HAP-1 (cell line): ENCODE measurements around the gene ABAT.
"Not testable (repeated sequence)": the region's sequence is repeated elsewhere in the genome, so short reads cannot be mapped to it uniquely, and the experiment has no call there.

Experiments
- DNase-seq, 2 experiments: peaks; one replicate each; pipeline ENCODE4 v3.0.0-alpha.2; 2016 to 2020; ENCODE audit warnings: low spot score in 2 of 2
- H3K27me3 ChIP-seq: fragments of 250-450 bp; sonication (Bioruptor Pico); 2 replicates; pipeline ENCODE4 v1.5.1; 2020; ENCODE audit warnings: low read depth, mild to moderate bottlenecking, moderate library complexity
- H3K36me3 ChIP-seq: fragments of 250-450 bp; sonication (Bioruptor Pico); replicated peaks from 2 replicates; pipeline ENCODE4 v1.5.1; 2020; ENCODE audit warnings: mild to moderate bottlenecking
- H3K4me1 ChIP-seq: fragments of 250-450 bp; sonication (Bioruptor Pico); 2 replicates; pipeline ENCODE4 v1.5.1; 2020; ENCODE audit warnings: mild to moderate bottlenecking
- H3K4me3 ChIP-seq: fragments of 250-450 bp; sonication (Bioruptor Pico); 2 replicates; pipeline ENCODE4 v1.5.1; 2020; ENCODE audit warnings: mild to moderate bottlenecking, moderate library complexity
- H3K9me3 ChIP-seq: fragments of 250-450 bp; sonication (Bioruptor Pico); 2 replicates; pipeline ENCODE4 v1.5.1; 2020; ENCODE audit warnings: mild to moderate bottlenecking, moderate library complexity
- in situ Hi-C: fragments of 300-500 bp; cut with MboI; formaldehyde crosslinking; loops from 3 replicates; pipeline ENCODE4 v1.14.3; 2020; ENCODE audit warnings: low sequenced_read_pairs, inconsistent platforms, mixed read lengths

Gene ABAT

GRCh38 chr16:8644211-8645140 lies 29.9 kb upstream of the ABAT start:
- in situ Hi-C loops: no loop called here
- no peak for DNase-seq
- Histone ChIP-seq H3K27me3 (no peaks in the 10 kb centered on the region), H3K36me3 (peaks cover 68% of the 10 kb centered on the region), H3K4me3 (no peak overlapping the region), H3K9me3 (no peaks in the 10 kb centered on the region), H3K4me1 (no peaks in the 10 kb centered on the region)

- peaks cover 64% of the 10 kb centered on the region for H3K36me3 ChIP-seq
- in situ Hi-C loops: no loop called here
Observed at GRCh38 chr16:8645141-8645521, 29.3 kb upstream of the ABAT start.

GRCh38 chr16:8645831-8646230 lies 28.6 kb upstream of the ABAT start:
- no peaks in the 10 kb centered on the region for H3K9me3 ChIP-seq
- no peaks in the 10 kb centered on the region for H3K27me3 ChIP-seq
- DNase-seq: no peak
- no peak overlapping the region for H3K4me3 ChIP-seq
- H3K4me1 ChIP-seq: no peaks in the 10 kb centered on the region
- in situ Hi-C loops: no loop called here
- peaks cover 62% of the 10 kb centered on the region for H3K36me3 ChIP-seq

More at GRCh38 chr16:8645141-8645521, 29.3 kb upstream of the ABAT start:
- H3K4me3 ChIP-seq: no peak overlapping the region
- H3K9me3 ChIP-seq: no peaks in the 10 kb centered on the region
- no peaks in the 10 kb centered on the region for H3K4me1 ChIP-seq
- DNase-seq: no peak
- H3K27me3 ChIP-seq: no peaks in the 10 kb centered on the region

GRCh38 chr16:8646326-8647053 lies 27.9 kb upstream of the ABAT start:
- in situ Hi-C loops: no loop called here
- no peak overlapping the region for H3K4me3 ChIP-seq
- peaks cover 58% of the 10 kb centered on the region for H3K36me3 ChIP-seq
- no peaks in the 10 kb centered on the region for H3K4me1 ChIP-seq
- DNase-seq: no peak
- H3K27me3 ChIP-seq: no peaks in the 10 kb centered on the region
- H3K9me3 ChIP-seq: no peaks in the 10 kb centered on the region

GRCh38 chr16:8647721-8648318 lies 26.6 kb upstream of the ABAT start:
- no peaks in the 10 kb centered on the region for H3K27me3 ChIP-seq
- no peak for DNase-seq
- H3K36me3 ChIP-seq: peaks cover 45% of the 10 kb centered on the region
- in situ Hi-C loops: no loop called here
- no peak overlapping the region for H3K4me3 ChIP-seq
- no peaks in the 10 kb centered on the region for H3K9me3 ChIP-seq
- H3K4me1 ChIP-seq: no peaks in the 10 kb centered on the region

- in situ Hi-C loops: no loop called here
- Histone ChIP-seq H3K4me3 (no peak overlapping the region), H3K9me3 (no peaks in the 10 kb centered on the region), H3K27me3 (no peaks in the 10 kb centered on the region), H3K4me1 (no peaks in the 10 kb centered on the region), H3K36me3 (peaks cover 34% of the 10 kb centered on the region)
- DNase-seq: no peak
Observed at GRCh38 chr16:8648877-8649276, 25.5 kb upstream of the ABAT start.

- H3K36me3 ChIP-seq: peaks cover 23% of the 10 kb centered on the region
- no peak overlapping the region for H3K4me3 ChIP-seq
- no peak for DNase-seq
- H3K9me3 ChIP-seq: no peaks in the 10 kb centered on the region
- no peaks in the 10 kb centered on the region for H3K4me1 ChIP-seq
- H3K27me3 ChIP-seq: no peaks in the 10 kb centered on the region
- in situ Hi-C loops: loop anchor here (25.0 kb wide), 1 partner anchor 487 kb away; no protein-coding TSS in a partner anchor
Observed at GRCh38 chr16:8649829-8650554, 24.4 kb upstream of the ABAT start.

- peak in 1 of 2 experiments; percentile 58 for DNase-seq
- in situ Hi-C loops: loop anchor here (25.0 kb wide), 1 partner anchor 485 kb away; no protein-coding TSS in a partner anchor
- H3K36me3 ChIP-seq: peaks cover 13% of the 10 kb centered on the region
- H3K4me3 ChIP-seq, H3K4me1 ChIP-seq, H3K27me3 ChIP-seq, H3K9me3 ChIP-seq: not testable (repeated sequence)
Observed at GRCh38 chr16:8651958-8652357, 22.5 kb upstream of the ABAT start.

- H3K27me3 ChIP-seq: no peaks in the 10 kb centered on the region; the same call in 1 of the 2 replicates
- no peaks in the 10 kb centered on the region for H3K9me3 ChIP-seq
- in situ Hi-C loops: loop anchor here (5.0 to 25.0 kb wide), 3 partner anchors 88 to 482 kb away; no protein-coding TSS in a partner anchor
- no peaks in the 10 kb centered on the region for H3K4me1 ChIP-seq
- DNase-seq: peak; percentile 34 to 54
- H3K4me3 ChIP-seq: no peak overlapping the region
- no peaks in the 10 kb centered on the region for H3K36me3 ChIP-seq
Observed at GRCh38 chr16:8655184-8655717, 19.2 kb upstream of the ABAT start.

- Histone ChIP-seq H3K9me3 (no peaks in the 10 kb centered on the region), H3K27me3 (no peaks in the 10 kb centered on the region; the same call in 1 of the 2 replicates), H3K4me1 (no peaks in the 10 kb centered on the region), H3K36me3 (no peaks in the 10 kb centered on the region), H3K4me3 (no peak overlapping the region)
- in situ Hi-C loops: loop anchor here (5.0 to 25.0 kb wide), 3 partner anchors 89 to 481 kb away; no protein-coding TSS in a partner anchor
- no peak for DNase-seq
Observed at GRCh38 chr16:8656376-8656775, 18.0 kb upstream of the ABAT start.

GRCh38 chr16:8660841-8661301 lies 13.5 kb upstream of the ABAT start:
- no peak overlapping the region for H3K4me3 ChIP-seq
- in situ Hi-C loops: loop anchor here (5.0 to 25.0 kb wide), 2 partner anchors 131 to 476 kb away; no protein-coding TSS in a partner anchor
- no peaks in the 10 kb centered on the region for H3K9me3 ChIP-seq
- H3K36me3 ChIP-seq: no peaks in the 10 kb centered on the region
- H3K27me3 ChIP-seq: no peaks in the 10 kb centered on the region; the same call in 1 of the 2 replicates
- peak; percentile 52 to 84 for DNase-seq
- no peaks in the 10 kb centered on the region for H3K4me1 ChIP-seq

GRCh38 chr16:8661703-8662102 lies 12.7 kb upstream of the ABAT start:
- DNase-seq: no peak
- Histone ChIP-seq H3K9me3 (no peaks in the 10 kb centered on the region), H3K36me3 (no peaks in the 10 kb centered on the region), H3K27me3 (no peaks in the 10 kb centered on the region; the same call in 1 of the 2 replicates), H3K4me3 (no peak overlapping the region), H3K4me1 (no peaks in the 10 kb centered on the region)
- in situ Hi-C loops: loop anchor here (5.0 to 25.0 kb wide), 2 partner anchors 131 to 476 kb away; no protein-coding TSS in a partner anchor
